K562 (cell line): ENCODE measurements around the gene ACADM. TPM values are rescaled to one million over a fixed set of nuclear protein-coding genes. Genes with fewer than 3 reads are reported as not detected.
A peak's percentile ranks its signal among the peaks of the same experiment; 100 is the strongest.

Experiments used
- CCAR2 ChIP-seq: fragments of 200-400 bp; formaldehyde crosslinking; IDR thresholded peaks from 2 replicates; pipeline ENCODE4 v1.6.1; 2017; ENCODE audit warnings: mild to moderate bottlenecking, low read depth, low read length
- CXXC5 ChIP-seq: fragments of 250-450 bp; sonication (Bioruptor Pico); IDR thresholded peaks from 2 replicates; pipeline ENCODE4 v1.8.0; 2022; ENCODE audit warnings: inconsistent platforms, mild to moderate bottlenecking, moderate library complexity
- GABPB2 ChIP-seq: fragments of 250-450 bp; sonication (Bioruptor Pico); conservative IDR thresholded peaks from 2 replicates; pipeline ENCODE4 v1.5.1; 2021; ENCODE audit warnings: mild to moderate bottlenecking
- JUND ChIP-seq, 2 experiments: IDR thresholded peaks; 2 replicates in 1 of 2; 3 replicates in 1 of 2; pipeline ENCODE4 v1.6.1; 2011; ENCODE audit warnings: borderline replicate concordance in 2 of 2, low read depth in 2 of 2, low read length in 2 of 2, improper control_type of control experiment in 1 of 2, missing biosample characterization in 1 of 2, missing genetic modification characterization in 1 of 2, missing genetic modification reagents in 1 of 2
- MAFF ChIP-seq: IDR thresholded peaks from 2 replicates; pipeline ENCODE4 v1.6.1; 2012; ENCODE audit warnings: low read length, improper control_type of control experiment
- MAFG ChIP-seq: fragments of 450-650 bp; conservative IDR thresholded peaks from 2 replicates; pipeline ENCODE4 v1.6.1; 2016; ENCODE audit warnings: missing genetic modification characterization, missing compliant biosample characterization
- NEUROD1 ChIP-seq: fragments of 150-350 bp; IDR thresholded peaks from 2 replicates; pipeline ENCODE4 v1.6.1; 2014; ENCODE audit warnings: borderline replicate concordance, low read length, low read depth; ENCODE audit not compliant: partially characterized antibody
- NFXL1 ChIP-seq: fragments of 450-650 bp; formaldehyde crosslinking; IDR thresholded peaks from 2 replicates; pipeline ENCODE4 v1.4.0; 2021; ENCODE audit warnings: mild to moderate bottlenecking
- RAD51 ChIP-seq: fragments of 450-650 bp; IDR thresholded peaks from 2 replicates; pipeline ENCODE4 v1.7.1; 2016; ENCODE audit warnings: low read depth, mild to moderate bottlenecking, borderline replicate concordance
- RNF2 ChIP-seq: sonication (generic); IDR thresholded peaks from 2 replicates; pipeline ENCODE4 v1.6.1; 2016
- SMARCA5 ChIP-seq: fragments of 450-650 bp; IDR thresholded peaks from 2 replicates; pipeline ENCODE4 v1.6.1; 2016
- SMARCC2 ChIP-seq: fragments of 450-650 bp; IDR thresholded peaks from 2 replicates; pipeline ENCODE4 v1.6.1; 2017; ENCODE audit warnings: antibody characterized with exemption, moderate library complexity, mild to moderate bottlenecking, low read depth
- SREBF2 ChIP-seq: sonication (generic); formaldehyde crosslinking; IDR thresholded peaks from 2 replicates; pipeline ENCODE4 v1.4.0; 2020; ENCODE audit warnings: mild to moderate bottlenecking, missing genetic modification reagents
- TRIM24 ChIP-seq, 2 experiments: fragments of 450-650 bp; IDR thresholded peaks; 2 replicates each; pipeline ENCODE4 v1.6.1; 2016
- XRCC5 ChIP-seq: fragments of 200-400 bp; formaldehyde crosslinking; IDR thresholded peaks from 2 replicates; pipeline ENCODE4 v1.6.1; 2017; ENCODE audit warnings: low read depth, mild to moderate bottlenecking, low read length
- YBX1 ChIP-seq: fragments of 450-650 bp; IDR thresholded peaks from 2 replicates; pipeline ENCODE4 v1.7.1; 2016; ENCODE audit warnings: mild to moderate bottlenecking
- ZBTB1 ChIP-seq: sonication (generic); formaldehyde crosslinking; IDR thresholded peaks from 2 replicates; pipeline ENCODE4 v1.8.1; 2023; ENCODE audit warnings: missing genetic modification reagents, low read depth, mild to moderate bottlenecking, borderline replicate concordance
- ZFP36 ChIP-seq: fragments of 150-350 bp; IDR thresholded peaks from 2 replicates; pipeline ENCODE4 v1.6.1; 2018; ENCODE audit warnings: low read length, low read depth; ENCODE audit not compliant: partially characterized antibody
- polyA plus RNA-seq, 8 experiments: library from polyadenylated mRNA; depleted of rRNA in 4 of 8; stranded (reverse) in 5 of 8; unstranded in 3 of 8; fragments of >200 nt; fragmentation: Nextera tagmentation in 2 of 8; fragmentation: Illumina TruSeq in 1 of 8; extraction: Ambion mirVana in 2 of 8; extraction: Trizol in 1 of 8; gene quantifications; 2 replicates each; pipeline versions ENCODE4 v1.2.1 to v1.2.3, GENCODE V29; 2011 to 2014; ENCODE audit warnings: inconsistent platforms in 1 of 8, missing spikeins in 1 of 8
- total RNA-seq, 7 experiments: library from RNA; depleted of rRNA in 6 of 7; stranded (reverse); fragments of >200 nt in 6 of 7; fragmentation: Illumina TruSeq in 2 of 7; extraction: Trizol in 2 of 7; gene quantifications; 2 replicates each; pipeline versions ENCODE4 v1.2.1 to v1.2.3, GENCODE V29; 2011 to 2021; ENCODE audit warnings: low replicate concordance in 1 of 7
- TF ChIP-seq, protein P1 (sequence below): fragments of 450-650 bp; formaldehyde crosslinking; IDR thresholded peaks from 2 replicates; pipeline ENCODE4 v1.4.0; 2020; ENCODE audit warnings: mild to moderate bottlenecking, mixed read lengths
- TF ChIP-seq, protein P2 (sequence below): sonication (generic); IDR thresholded peaks from 2 replicates; pipeline ENCODE4 v1.6.1; 2016
- TF ChIP-seq, protein P3 (sequence below), 2 experiments: IDR thresholded peaks; 2 replicates each; pipeline ENCODE4 v1.6.1; 2012; ENCODE audit warnings: improper control_type of control experiment in 2 of 2, low read depth in 2 of 2, low read length in 2 of 2, borderline replicate concordance in 1 of 2
- TF ChIP-seq, protein P4 (sequence below), 2 experiments: fragments of 450-650 bp; IDR thresholded peaks; 2 replicates each; pipeline ENCODE4 v1.6.1; 2016

ACADM gene
- total and polyA plus RNA-seq, 9 of the 15 experiments (the other 6 are each of a cell fraction or from before 2014, with no cell fraction given): 82.5 to 156 (median 123) TPM

DNA sequence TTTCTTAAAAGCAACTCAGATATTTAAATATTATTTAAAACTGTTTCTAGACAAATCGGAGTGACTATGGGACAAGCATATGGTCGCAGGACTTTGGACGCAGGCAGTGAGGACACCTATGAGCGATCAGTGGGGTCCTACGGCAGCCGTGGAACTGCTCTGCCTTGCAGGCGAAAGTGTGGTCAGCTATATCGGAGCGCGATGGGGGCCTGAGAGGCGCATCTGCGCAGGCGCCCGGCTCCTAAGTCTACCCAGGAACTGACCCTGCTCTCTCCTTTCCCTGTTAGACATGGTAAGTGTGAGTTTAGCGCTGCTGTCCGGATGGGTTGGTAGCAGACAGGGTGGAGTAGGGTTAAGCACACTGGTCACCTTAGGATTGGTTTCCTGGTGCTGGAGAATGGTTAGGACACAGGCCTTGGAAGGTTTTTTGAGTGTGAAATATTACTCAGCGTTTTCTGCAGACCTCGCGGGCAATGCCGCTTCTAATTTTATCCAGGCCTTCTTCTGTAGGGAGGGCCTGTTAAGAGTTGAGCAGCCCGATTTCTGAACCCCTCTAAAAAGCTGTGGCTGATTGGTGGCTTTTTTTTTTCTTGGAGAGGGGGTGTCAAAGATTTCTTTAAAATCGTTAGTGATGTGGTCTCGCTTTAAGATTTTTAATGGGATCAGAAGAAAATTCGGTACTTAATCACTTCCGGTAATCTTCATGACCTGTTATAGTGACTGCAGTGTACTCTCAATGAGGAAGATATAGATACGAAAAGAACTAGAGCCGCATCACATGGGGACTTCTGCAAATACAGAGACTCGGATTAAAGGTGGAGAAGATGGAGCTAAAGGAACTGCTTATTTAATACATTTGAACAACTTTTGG, 61.7 kb downstream of the ACADM start, which contains the start of gene RABGGTB (continued):
- peak; percentile 50 for TF ChIP-seq ZFP36
- TF ChIP-seq RNF2: peak; percentile 60; the same call in 1 of the 2 replicates
- no peak for TF ChIP-seq RAD51
- TF ChIP-seq, protein P1, sequence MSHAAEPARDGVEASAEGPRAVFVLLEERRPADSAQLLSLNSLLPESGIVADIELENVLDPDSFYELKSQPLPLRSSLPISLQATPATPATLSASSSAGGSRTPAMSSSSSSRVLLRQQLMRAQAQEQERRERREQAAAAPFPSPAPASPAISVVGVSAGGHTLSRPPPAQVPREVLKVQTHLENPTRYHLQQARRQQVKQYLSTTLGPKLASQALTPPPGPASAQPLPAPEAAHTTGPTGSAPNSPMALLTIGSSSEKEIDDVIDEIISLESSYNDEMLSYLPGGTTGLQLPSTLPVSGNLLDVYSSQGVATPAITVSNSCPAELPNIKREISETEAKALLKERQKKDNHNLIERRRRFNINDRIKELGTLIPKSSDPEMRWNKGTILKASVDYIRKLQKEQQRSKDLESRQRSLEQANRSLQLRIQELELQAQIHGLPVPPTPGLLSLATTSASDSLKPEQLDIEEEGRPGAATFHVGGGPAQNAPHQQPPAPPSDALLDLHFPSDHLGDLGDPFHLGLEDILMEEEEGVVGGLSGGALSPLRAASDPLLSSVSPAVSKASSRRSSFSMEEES (CRISPR knock-in tag): no peak
- TF ChIP-seq MAFG (tag): peak; percentile 66
- TF ChIP-seq, protein P2, sequence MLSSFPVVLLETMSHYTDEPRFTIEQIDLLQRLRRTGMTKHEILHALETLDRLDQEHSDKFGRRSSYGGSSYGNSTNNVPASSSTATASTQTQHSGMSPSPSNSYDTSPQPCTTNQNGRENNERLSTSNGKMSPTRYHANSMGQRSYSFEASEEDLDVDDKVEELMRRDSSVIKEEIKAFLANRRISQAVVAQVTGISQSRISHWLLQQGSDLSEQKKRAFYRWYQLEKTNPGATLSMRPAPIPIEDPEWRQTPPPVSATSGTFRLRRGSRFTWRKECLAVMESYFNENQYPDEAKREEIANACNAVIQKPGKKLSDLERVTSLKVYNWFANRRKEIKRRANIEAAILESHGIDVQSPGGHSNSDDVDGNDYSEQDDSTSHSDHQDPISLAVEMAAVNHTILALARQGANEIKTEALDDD: peak; percentile 98
- TF ChIP-seq TRIM24 (IDR thresholded peaks at IDR 0.05): no peak
- 0 out of 2 replicates have a peak, but pooled peaks have one; percentile 31 for TF ChIP-seq NFXL1 (CRISPR knock-in tag)
- TF ChIP-seq YBX1: no peak
- TF ChIP-seq, protein P3, sequence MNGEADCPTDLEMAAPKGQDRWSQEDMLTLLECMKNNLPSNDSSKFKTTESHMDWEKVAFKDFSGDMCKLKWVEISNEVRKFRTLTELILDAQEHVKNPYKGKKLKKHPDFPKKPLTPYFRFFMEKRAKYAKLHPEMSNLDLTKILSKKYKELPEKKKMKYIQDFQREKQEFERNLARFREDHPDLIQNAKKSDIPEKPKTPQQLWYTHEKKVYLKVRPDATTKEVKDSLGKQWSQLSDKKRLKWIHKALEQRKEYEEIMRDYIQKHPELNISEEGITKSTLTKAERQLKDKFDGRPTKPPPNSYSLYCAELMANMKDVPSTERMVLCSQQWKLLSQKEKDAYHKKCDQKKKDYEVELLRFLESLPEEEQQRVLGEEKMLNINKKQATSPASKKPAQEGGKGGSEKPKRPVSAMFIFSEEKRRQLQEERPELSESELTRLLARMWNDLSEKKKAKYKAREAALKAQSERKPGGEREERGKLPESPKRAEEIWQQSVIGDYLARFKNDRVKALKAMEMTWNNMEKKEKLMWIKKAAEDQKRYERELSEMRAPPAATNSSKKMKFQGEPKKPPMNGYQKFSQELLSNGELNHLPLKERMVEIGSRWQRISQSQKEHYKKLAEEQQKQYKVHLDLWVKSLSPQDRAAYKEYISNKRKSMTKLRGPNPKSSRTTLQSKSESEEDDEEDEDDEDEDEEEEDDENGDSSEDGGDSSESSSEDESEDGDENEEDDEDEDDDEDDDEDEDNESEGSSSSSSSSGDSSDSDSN (IDR thresholded peaks at IDR 0.05; ENCODE audit: borderline replicate concordance in 1 of 2, low read depth in 2 of 2, low read length in 2 of 2): no peak
- peak; percentile 19; the same call in 1 of the 2 replicates for TF ChIP-seq CXXC5
- no peak for TF ChIP-seq SMARCC2
- peak; percentile 49 for TF ChIP-seq MAFF
- TF ChIP-seq ZBTB1 (CRISPR knock-in tag): no peak
- peak; percentile 82 for TF ChIP-seq NEUROD1
- no peak for TF ChIP-seq SMARCA5
- no peak for TF ChIP-seq SREBF2
- 0 out of 2 replicates have a peak, but pooled peaks have one; percentile 13 for TF ChIP-seq XRCC5
- TF ChIP-seq, protein P4, sequence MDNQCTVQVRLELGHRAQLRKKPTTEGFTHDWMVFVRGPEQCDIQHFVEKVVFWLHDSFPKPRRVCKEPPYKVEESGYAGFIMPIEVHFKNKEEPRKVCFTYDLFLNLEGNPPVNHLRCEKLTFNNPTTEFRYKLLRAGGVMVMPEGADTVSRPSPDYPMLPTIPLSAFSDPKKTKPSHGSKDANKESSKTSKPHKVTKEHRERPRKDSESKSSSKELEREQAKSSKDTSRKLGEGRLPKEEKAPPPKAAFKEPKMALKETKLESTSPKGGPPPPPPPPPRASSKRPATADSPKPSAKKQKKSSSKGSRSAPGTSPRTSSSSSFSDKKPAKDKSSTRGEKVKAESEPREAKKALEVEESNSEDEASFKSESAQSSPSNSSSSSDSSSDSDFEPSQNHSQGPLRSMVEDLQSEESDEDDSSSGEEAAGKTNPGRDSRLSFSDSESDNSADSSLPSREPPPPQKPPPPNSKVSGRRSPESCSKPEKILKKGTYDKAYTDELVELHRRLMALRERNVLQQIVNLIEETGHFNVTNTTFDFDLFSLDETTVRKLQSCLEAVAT (IDR thresholded peaks at IDR 0.05): peak; percentile 90 to 91
- no peak for TF ChIP-seq CCAR2
- no peak; the same call in 1 of the 2 replicates for TF ChIP-seq GABPB2 (CRISPR knock-in tag)
- TF ChIP-seq JUND (IDR thresholded peaks at IDR 0.05; ENCODE audit: borderline replicate concordance, low read depth, low read length): peak; percentile 51; the same call in 1 of the 2 replicates
- TF ChIP-seq JUND (tag; IDR thresholded peaks at IDR 0.05; ENCODE audit: borderline replicate concordance, low read depth, low read length): peak; percentile 10; the same call in 1 of the 3 replicates
